Endothelial cell of umbilical vein (primary cell): ENCODE results near the gene APPL2. TPM values are rescaled to one million over a fixed set of nuclear protein-coding genes. Genes with fewer than 3 reads are reported as not detected.

Experiments used
- BruUV-seq: library from RNA; stranded (reverse); fragments of 400-500 nt; replicated peaks from 2 replicates; lab custom pipeline; 2021; lab: Mats Ljungman, UMichigan
- CTCF ChIA-PET: fragments of 300-600, 350-600 bp; sonication (Branson Sonifier 250); formaldehyde crosslinking; loops from one replicate; lab custom pipeline; 2021; ENCODE audit warnings: antibody characterized with exemption, inconsistent platforms; lab: Charles Lee
- POLR2A ChIA-PET: fragments of 300-600, 350-600 bp; sonication (Branson Sonifier 250); formaldehyde crosslinking; loops from one replicate; lab custom pipeline; 2021; ENCODE audit warnings: antibody characterized with exemption, inconsistent platforms; lab: Charles Lee
- DNase-seq: peaks from one replicate; pipeline ENCODE4 v3.0.0-alpha.2; 2011; ENCODE audit warnings: low read depth, low spot score
- FAIRE-seq: peaks from 2 replicates; lab custom pipeline; 2011; peaks lifted over from hg19 to GRCh38; lab: Jason Lieb, UNC
- H2AFZ ChIP-seq: 2 replicates; pipeline ENCODE4 v1.6.0; 2012; ENCODE audit warnings: low read depth, low read length, control low read depth, inconsistent platforms
- H3K27ac ChIP-seq: 2 replicates; pipeline ENCODE4 v1.5.1; 2011; ENCODE audit warnings: low read depth, mild to moderate bottlenecking, control low read depth, low read length, moderate library complexity; ENCODE audit not compliant: insufficient read depth
- H3K27me3 ChIP-seq, 2 experiments: 2 replicates each; pipeline versions ENCODE4 v1.6.0 to v1.6.1; 2011; ENCODE audit warnings: low read length in 2 of 2, mixed read lengths in 1 of 2; ENCODE audit not compliant: control insufficient read depth in 2 of 2, insufficient read depth in 2 of 2
- H3K36me3 ChIP-seq, 2 experiments: 2 replicates in 1 of 2; 3 replicates in 1 of 2; pipeline ENCODE4 v1.5.1; 2011; ENCODE audit warnings: low read length in 2 of 2, mild to moderate bottlenecking in 1 of 2, moderate library complexity in 1 of 2; ENCODE audit not compliant: control insufficient read depth in 2 of 2, insufficient read depth in 2 of 2; ENCODE audit errors: extremely low read depth in 1 of 2
- H3K4me1 ChIP-seq: 3 replicates; pipeline ENCODE4 v1.5.1; 2011; ENCODE audit warnings: mild to moderate bottlenecking, low read length; ENCODE audit not compliant: control insufficient read depth, insufficient read depth; ENCODE audit errors: extremely low read depth
- H3K4me2 ChIP-seq: 2 replicates; pipeline ENCODE4 v1.6.1; 2011; ENCODE audit warnings: low read length, control low read depth, mixed read lengths; ENCODE audit not compliant: insufficient read depth
- H3K4me3 ChIP-seq, 3 experiments: fragments of 200-600 bp in 1 of 3; sonication (generic), shearing (Covaris generic) in 1 of 3; replicated peaks in 1 of 3; 2 replicates each; pipeline ENCODE4 v1.5.1; 2011 to 2016; ENCODE audit warnings: control low read depth in 3 of 3, low read length in 3 of 3, mild to moderate bottlenecking in 2 of 3, inconsistent platforms in 1 of 3, low read depth in 1 of 3, moderate library complexity in 1 of 3; ENCODE audit not compliant: insufficient read depth in 1 of 3
- H3K79me2 ChIP-seq: 2 replicates; pipeline ENCODE4 v1.6.0; 2012; ENCODE audit warnings: low read length, inconsistent platforms; ENCODE audit not compliant: control insufficient read depth, insufficient read depth
- H3K9ac ChIP-seq: replicated peaks from 2 replicates; pipeline ENCODE3; 2011; ENCODE audit warnings: low read length, control low read depth; ENCODE audit not compliant: insufficient read depth; ENCODE audit errors: extremely low read depth
- H3K9me1 ChIP-seq: replicated peaks from 3 replicates; pipeline ENCODE4 v1.6.0; 2011; ENCODE audit warnings: mild to moderate bottlenecking, low read length; ENCODE audit not compliant: control insufficient read depth, insufficient read depth; ENCODE audit errors: extremely low read depth
- H3K9me3 ChIP-seq: replicated peaks from 2 replicates; pipeline ENCODE4 v1.5.1; 2012; ENCODE audit warnings: low read length, inconsistent platforms; ENCODE audit not compliant: control insufficient read depth, insufficient read depth
- H4K20me1 ChIP-seq: replicated peaks from 2 replicates; pipeline ENCODE3; 2011; ENCODE audit warnings: mild to moderate bottlenecking, low read length; ENCODE audit not compliant: control insufficient read depth, insufficient read depth; ENCODE audit errors: extremely low read depth
- CTCF ChIP-seq, 2 donors: IDR thresholded peaks; 1 replicate in 1 of 2; 2 replicates in 1 of 2; pipeline ENCODE4 v1.5.1; 2011; ENCODE audit warnings: low read length in 2 of 2, mild to moderate bottlenecking in 2 of 2, moderate library complexity in 2 of 2, control low read depth in 1 of 2, inconsistent platforms in 1 of 2, low read depth in 1 of 2; ENCODE audit not compliant: insufficient read depth in 1 of 2; ENCODE audit errors: extremely low read depth in 1 of 2
- EZH2 ChIP-seq: IDR thresholded peaks from 2 replicates; pipeline ENCODE4 v1.6.1; 2012; ENCODE audit warnings: borderline replicate concordance, low read depth, mild to moderate bottlenecking, moderate library complexity, low read length, inconsistent platforms; ENCODE audit not compliant: severe bottlenecking
- FOS ChIP-seq: IDR thresholded peaks from 2 replicates; pipeline ENCODE4 v1.6.1; 2011; ENCODE audit warnings: mild to moderate bottlenecking, low read length, moderate library complexity, borderline replicate concordance; ENCODE audit not compliant: insufficient read depth
- GATA2 ChIP-seq: IDR thresholded peaks from 2 replicates; pipeline ENCODE4 v1.7.0; 2011; ENCODE audit warnings: low read depth, mild to moderate bottlenecking, moderate library complexity, mixed read lengths, low read length; ENCODE audit not compliant: insufficient read length, insufficient read depth
- JUN ChIP-seq: IDR thresholded peaks from 2 replicates; pipeline ENCODE4 v1.6.1; 2011; ENCODE audit warnings: borderline replicate concordance, low read depth; ENCODE audit not compliant: insufficient read length, insufficient read depth
- MAX ChIP-seq: IDR thresholded peaks from 2 replicates; pipeline ENCODE4 v1.6.1; 2011; ENCODE audit not compliant: insufficient read depth, insufficient read length
- MYC ChIP-seq: IDR thresholded peaks from one replicate; pipeline ENCODE4 v1.6.1; 2011; ENCODE audit warnings: mild to moderate bottlenecking, low read depth, low read length
- POLR2A ChIP-seq: IDR thresholded peaks from 2 replicates; pipeline ENCODE4 v1.6.1; 2012; ENCODE audit warnings: low read depth, mild to moderate bottlenecking, control low read depth, low read length
- POLR2AphosphoS5 ChIP-seq: IDR thresholded peaks from 2 replicates; pipeline ENCODE4 v1.6.1; 2012; ENCODE audit warnings: low read depth, mild to moderate bottlenecking, control low read depth, low read length, moderate library complexity; ENCODE audit not compliant: insufficient read depth
- dilution Hi-C: fragments of 300-500 bp; cut with MboI; formaldehyde crosslinking; loops from one replicate; pipeline ENCODE4 v1.15.0; 2019; ENCODE audit warnings: low sequenced_read_pairs; ENCODE audit not compliant: extremely low pct_ligation_motif_present
- intact Hi-C: fragments of 100-400 bp; cut with micrococcal nuclease; formaldehyde crosslinking; loops from one replicate; pipeline ENCODE4 v1.10.0; 2022
- polyA plus RNA-seq, 4 experiments: library from polyadenylated mRNA; depleted of rRNA in 3 of 4; stranded (reverse) in 3 of 4; unstranded in 1 of 4; fragments of >200 nt; gene quantifications; 2 replicates each; pipeline versions ENCODE4 v1.2.1 to v1.2.3, GENCODE V29; 2011 to 2012; ENCODE audit warnings: missing spikeins in 1 of 4
- total RNA-seq: library from RNA; stranded (reverse); gene quantifications from 2 replicates; pipeline ENCODE4 v1.2.3, GENCODE V29; 2021

The APPL2 gene
- total and polyA plus RNA-seq, 2 donors (not counting 3 experiments of a cell fraction or from before 2014, with no cell fraction given) = 8.1 to 21.4 TPM

GRCh38 chr12:105223352-105223845 lies 12.6 kb downstream of the APPL2 start:
- BruUV-seq = no TSS peak
- no peak for DNase-seq
- no peak for FAIRE-seq
- Histone ChIP-seq H3K9me1 (no peaks in the 10 kb centered on the region), H2AFZ (no peak overlapping the region), H3K9ac (no peak overlapping the region), H3K4me2 (no peak overlapping the region), H3K4me1 (peaks cover 21% of the 10 kb centered on the region), H3K27me3 (no peaks in the 10 kb centered on the region), H3K79me2 (peaks cover 9% of the 10 kb centered on the region), H3K4me3 (no peak overlapping the region), H3K9me3 (no peaks in the 10 kb centered on the region), H4K20me1 (no peaks in the 10 kb centered on the region), H3K36me3 (peaks cover 2 to 18% of the 10 kb centered on the region in 2 experiments), H3K27ac (no peak overlapping the region)
- dilution Hi-C loops = no loop called here
- TF ChIP-seq EZH2 = no peak
- no peak for TF ChIP-seq JUN
- TF ChIP-seq MAX = no peak
- TF ChIP-seq CTCF (IDR thresholded peaks at IDR 0.05; ENCODE audit: extremely low read depth in 1 of 2, insufficient read depth in 1 of 2, low read depth in 1 of 2, low read length in 2 of 2) = no peak
- no peak for TF ChIP-seq MYC
- TF ChIP-seq GATA2 = no peak
- TF ChIP-seq POLR2AphosphoS5 = no peak
- TF ChIP-seq FOS = no peak
- TF ChIP-seq POLR2A = no peak
- ChIA-PET POLR2A (no interaction called here), CTCF (interaction anchor here (1.3 to 1.9 kb wide), 2 partner anchors 11 to 22 kb away, joined by 3 to 5 read pairs; no protein-coding TSS in a partner anchor)
- intact Hi-C loops = no loop called here
